ENCODE data around the gene TMEM187.

Gene TMEM187

DNA sequence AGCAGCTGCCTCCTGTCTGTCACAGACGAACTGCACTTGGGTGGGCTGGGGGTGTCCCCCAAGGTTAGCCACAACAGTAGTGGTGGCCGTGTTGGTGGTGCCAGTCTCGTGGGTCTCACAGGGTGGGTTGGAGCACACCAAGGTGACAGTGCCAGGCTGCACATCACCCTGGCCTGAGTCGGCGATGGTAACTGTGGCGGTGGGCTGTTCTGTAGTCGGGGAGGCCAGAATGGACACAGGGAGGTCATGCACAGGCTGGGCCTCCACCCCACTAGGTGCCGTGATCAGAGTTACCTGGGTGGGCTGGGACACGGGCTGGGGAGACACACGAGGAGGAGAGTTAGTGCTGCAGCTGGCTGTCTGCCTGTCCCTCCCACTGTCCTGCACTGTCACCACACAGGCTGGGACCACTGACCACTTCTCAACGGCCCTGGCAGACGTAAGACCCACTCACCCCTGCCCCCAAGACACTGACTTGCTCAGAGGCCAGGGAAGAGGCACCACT is 17.3 kb upstream of the TMEM187 start:
- Histone ChIP-seq H3K27me3 (ENCODE audit: insufficient read depth, poor library complexity, severe bottlenecking) (no peaks in the 10 kb centered on the region), H3K4me3 (replicated peaks; ENCODE audit: insufficient read depth, low read length) (no peak overlapping the region), H3K27ac (replicated peaks) (no peak overlapping the region)
- TF ChIP-seq, protein P1, sequence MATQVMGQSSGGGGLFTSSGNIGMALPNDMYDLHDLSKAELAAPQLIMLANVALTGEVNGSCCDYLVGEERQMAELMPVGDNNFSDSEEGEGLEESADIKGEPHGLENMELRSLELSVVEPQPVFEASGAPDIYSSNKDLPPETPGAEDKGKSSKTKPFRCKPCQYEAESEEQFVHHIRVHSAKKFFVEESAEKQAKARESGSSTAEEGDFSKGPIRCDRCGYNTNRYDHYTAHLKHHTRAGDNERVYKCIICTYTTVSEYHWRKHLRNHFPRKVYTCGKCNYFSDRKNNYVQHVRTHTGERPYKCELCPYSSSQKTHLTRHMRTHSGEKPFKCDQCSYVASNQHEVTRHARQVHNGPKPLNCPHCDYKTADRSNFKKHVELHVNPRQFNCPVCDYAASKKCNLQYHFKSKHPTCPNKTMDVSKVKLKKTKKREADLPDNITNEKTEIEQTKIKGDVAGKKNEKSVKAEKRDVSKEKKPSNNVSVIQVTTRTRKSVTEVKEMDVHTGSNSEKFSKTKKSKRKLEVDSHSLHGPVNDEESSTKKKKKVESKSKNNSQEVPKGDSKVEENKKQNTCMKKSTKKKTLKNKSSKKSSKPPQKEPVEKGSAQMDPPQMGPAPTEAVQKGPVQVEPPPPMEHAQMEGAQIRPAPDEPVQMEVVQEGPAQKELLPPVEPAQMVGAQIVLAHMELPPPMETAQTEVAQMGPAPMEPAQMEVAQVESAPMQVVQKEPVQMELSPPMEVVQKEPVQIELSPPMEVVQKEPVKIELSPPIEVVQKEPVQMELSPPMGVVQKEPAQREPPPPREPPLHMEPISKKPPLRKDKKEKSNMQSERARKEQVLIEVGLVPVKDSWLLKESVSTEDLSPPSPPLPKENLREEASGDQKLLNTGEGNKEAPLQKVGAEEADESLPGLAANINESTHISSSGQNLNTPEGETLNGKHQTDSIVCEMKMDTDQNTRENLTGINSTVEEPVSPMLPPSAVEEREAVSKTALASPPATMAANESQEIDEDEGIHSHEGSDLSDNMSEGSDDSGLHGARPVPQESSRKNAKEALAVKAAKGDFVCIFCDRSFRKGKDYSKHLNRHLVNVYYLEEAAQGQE (IDR thresholded peaks at IDR 0.05; ENCODE audit: insufficient replicate concordance, low read depth) = no peak
- TF ChIP-seq SPI1 (IDR thresholded peaks at IDR 0.05; ENCODE audit: borderline replicate concordance, low read depth) (no peak), POLR2AphosphoS5 (IDR thresholded peaks at IDR 0.05; ENCODE audit: low read depth) (no peak), GABPA (IDR thresholded peaks at IDR 0.05; ENCODE audit: low read depth) (no peak)
- TF ChIP-seq, protein P2, sequence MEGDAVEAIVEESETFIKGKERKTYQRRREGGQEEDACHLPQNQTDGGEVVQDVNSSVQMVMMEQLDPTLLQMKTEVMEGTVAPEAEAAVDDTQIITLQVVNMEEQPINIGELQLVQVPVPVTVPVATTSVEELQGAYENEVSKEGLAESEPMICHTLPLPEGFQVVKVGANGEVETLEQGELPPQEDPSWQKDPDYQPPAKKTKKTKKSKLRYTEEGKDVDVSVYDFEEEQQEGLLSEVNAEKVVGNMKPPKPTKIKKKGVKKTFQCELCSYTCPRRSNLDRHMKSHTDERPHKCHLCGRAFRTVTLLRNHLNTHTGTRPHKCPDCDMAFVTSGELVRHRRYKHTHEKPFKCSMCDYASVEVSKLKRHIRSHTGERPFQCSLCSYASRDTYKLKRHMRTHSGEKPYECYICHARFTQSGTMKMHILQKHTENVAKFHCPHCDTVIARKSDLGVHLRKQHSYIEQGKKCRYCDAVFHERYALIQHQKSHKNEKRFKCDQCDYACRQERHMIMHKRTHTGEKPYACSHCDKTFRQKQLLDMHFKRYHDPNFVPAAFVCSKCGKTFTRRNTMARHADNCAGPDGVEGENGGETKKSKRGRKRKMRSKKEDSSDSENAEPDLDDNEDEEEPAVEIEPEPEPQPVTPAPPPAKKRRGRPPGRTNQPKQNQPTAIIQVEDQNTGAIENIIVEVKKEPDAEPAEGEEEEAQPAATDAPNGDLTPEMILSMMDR (IDR thresholded peaks at IDR 0.05; ENCODE audit: insufficient read depth, low read length) = no peak
- DNase-seq (ENCODE audit: low read depth in 1 of 2, low spot score in 1 of 2) = no peak

DNA sequence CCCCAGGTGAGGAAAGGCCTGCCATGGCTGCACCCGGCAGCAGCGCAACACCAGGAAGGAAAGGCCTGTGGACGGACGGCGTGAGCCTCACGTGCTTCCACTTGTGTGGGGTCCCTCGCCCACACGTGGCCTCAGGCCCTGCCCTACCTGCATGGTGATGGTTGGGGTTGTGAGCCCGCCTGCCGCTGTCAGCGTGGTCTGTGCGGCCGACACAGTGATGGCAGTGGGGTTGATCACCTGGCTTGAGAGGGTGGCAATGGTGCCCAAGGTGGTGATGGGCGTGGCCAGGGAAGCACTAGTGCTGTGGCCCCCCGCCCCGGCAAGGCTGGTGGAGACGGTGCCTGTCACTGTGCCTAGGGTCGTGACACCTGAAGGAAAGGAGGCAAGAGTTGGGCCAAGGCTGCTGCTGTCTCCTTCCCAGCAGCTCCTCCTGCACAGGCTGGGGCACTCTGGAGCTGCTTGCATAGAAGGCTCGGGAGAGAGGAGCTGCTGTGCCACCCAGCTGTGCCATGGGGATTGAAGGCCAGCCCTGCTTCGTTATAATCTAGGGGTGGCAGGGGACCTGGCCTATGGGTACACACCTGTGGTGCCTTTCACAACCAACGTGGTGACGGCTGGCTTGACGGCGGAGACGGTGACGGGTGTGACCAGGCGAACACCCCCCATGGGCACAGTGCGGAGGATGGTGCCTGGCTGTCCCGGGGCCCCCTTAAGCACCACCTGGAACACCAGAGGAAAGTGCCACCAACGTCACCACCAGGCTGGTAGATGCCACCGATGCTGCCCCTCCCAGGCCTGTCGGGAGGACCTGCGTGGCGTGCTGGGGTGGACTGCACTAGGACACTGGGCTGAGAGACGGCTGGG is 16.3 kb upstream of the TMEM187 start:
- Histone ChIP-seq H3K4me3 (replicated peaks; ENCODE audit: insufficient read depth, low read length) (no peak overlapping the region), H3K27ac (replicated peaks) (no peak overlapping the region), H3K27me3 (ENCODE audit: insufficient read depth, poor library complexity, severe bottlenecking) (no peaks in the 10 kb centered on the region)
- DNase-seq (ENCODE audit: low read depth in 1 of 2, low spot score in 1 of 2) = no peak
- peak; percentile 65; the same call in 1 of the 2 replicates for TF ChIP-seq POLR2AphosphoS5 (IDR thresholded peaks at IDR 0.05; ENCODE audit: low read depth)
- TF ChIP-seq, protein P2 (IDR thresholded peaks at IDR 0.05; ENCODE audit: insufficient read depth, low read length) = no peak

DNA sequence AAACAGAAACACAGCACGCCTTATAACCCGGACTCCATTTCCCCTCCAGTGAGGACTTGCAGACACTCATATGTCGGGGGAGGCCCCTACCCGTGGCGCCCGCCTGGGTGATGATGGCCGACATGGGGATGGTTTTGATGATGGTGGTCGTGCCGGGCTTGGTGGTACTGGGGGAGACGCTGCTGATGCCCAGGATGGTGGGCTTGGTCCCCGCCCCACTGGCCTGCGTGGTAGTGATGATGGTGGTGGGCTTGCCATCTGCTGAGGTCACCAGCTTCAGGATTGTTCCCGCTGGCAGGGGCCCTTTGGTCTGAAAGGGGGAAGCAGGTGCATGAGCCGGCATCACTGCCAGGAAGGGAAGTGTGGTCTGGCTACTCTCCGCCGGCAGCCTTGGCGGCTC is 15.3 kb upstream of the TMEM187 start:
- no peak for DNase-seq (ENCODE audit: low read depth in 1 of 2, low spot score in 1 of 2)
- Histone ChIP-seq H3K27ac (replicated peaks) (no peak overlapping the region), H3K27me3 (ENCODE audit: insufficient read depth, poor library complexity, severe bottlenecking) (no peaks in the 10 kb centered on the region), H3K4me3 (replicated peaks; ENCODE audit: insufficient read depth, low read length) (no peak overlapping the region)
- TF ChIP-seq, protein P1 (IDR thresholded peaks at IDR 0.05; ENCODE audit: insufficient replicate concordance, low read depth) = no peak
- no peak for TF ChIP-seq POLR2AphosphoS5 (IDR thresholded peaks at IDR 0.05; ENCODE audit: low read depth)
- no peak for TF ChIP-seq SPI1 (IDR thresholded peaks at IDR 0.05; ENCODE audit: borderline replicate concordance, low read depth)
- TF ChIP-seq, protein P2 (IDR thresholded peaks at IDR 0.05; ENCODE audit: insufficient read depth, low read length) = no peak
- no peak for TF ChIP-seq GABPA (IDR thresholded peaks at IDR 0.05; ENCODE audit: low read depth)

Measured in HL-60 (cell line).